ENCODE measurements around the gene FRMD6. TPM values are rescaled to one million over a fixed set of nuclear protein-coding genes. Genes with fewer than 3 reads are reported as not detected.

The FRMD6 gene
- total and polyA plus RNA-seq, 7 donors, result 1.6 to 85.6 (median 38.3) TPM

- TF ChIP-seq CTCF (IDR thresholded peaks at IDR 0.05) (no peak), EP300 (IDR thresholded peaks at IDR 0.05) (no peak), POLR2AphosphoS5 (IDR thresholded peaks at IDR 0.05) (no peak), POLR2A (IDR thresholded peaks at IDR 0.05) (no peak)
- DNase-seq, result no peak
- 75 to 92% methylated on average over 4 of the region's 4 CpGs for WGBS, 2 donors
- Histone ChIP-seq H3K27ac (no peak overlapping the region), H3K9me3 (no peaks in the 10 kb centered on the region), H3K4me1 (peaks cover 0 to 5% (median 2%) of the 10 kb centered on the region in 4 donors), H3K36me3 (no peaks in the 10 kb centered on the region), H3K4me3 (no peak overlapping the region), H3K27me3 (no peaks in the 10 kb centered on the region)
- intact Hi-C loops (cut with DNase I), result no loop called here
These were observed 15.6 kb upstream of the FRMD6 start for GRCh38 chr14:51636109-51636508.

- no peak for DNase-seq
- Histone ChIP-seq H3K4me3 (no peak overlapping the region), H3K36me3 (peaks cover 0 to 4% (median 0%) of the 10 kb centered on the region in 4 donors), H3K27ac (no peak overlapping the region), H3K4me1 (peaks cover 0 to 5% (median 2%) of the 10 kb centered on the region in 4 donors), H3K9me3 (no peaks in the 10 kb centered on the region), H3K27me3 (no peaks in the 10 kb centered on the region)
- intact Hi-C loops (cut with DNase I), result no loop called here
- WGBS, 2 donors, result 32 to 66% methylated on average over 7 of the region's 7 CpGs
- TF ChIP-seq CTCF (IDR thresholded peaks at IDR 0.05), result no peak
- no peak for TF ChIP-seq POLR2AphosphoS5 (IDR thresholded peaks at IDR 0.05)
- no peak for TF ChIP-seq POLR2A (IDR thresholded peaks at IDR 0.05)
These were observed 13.4 kb upstream of the FRMD6 start for GRCh38 chr14:51638071-51638944.

GRCh38 chr14:51639668-51640316 is 11.9 kb upstream of the FRMD6 start:
- no peak for TF ChIP-seq POLR2AphosphoS5 (IDR thresholded peaks at IDR 0.05)
- TF ChIP-seq CTCF (IDR thresholded peaks at IDR 0.05), result no peak
- no peak for TF ChIP-seq EP300 (IDR thresholded peaks at IDR 0.05)
- no peak for TF ChIP-seq POLR2A (IDR thresholded peaks at IDR 0.05)
- intact Hi-C loops (cut with DNase I), result no loop called here
- H3K27me3 ChIP-seq, result no peaks in the 10 kb centered on the region
- no peak overlapping the region for H3K27ac ChIP-seq
- no peak for DNase-seq
- no peaks in the 10 kb centered on the region for H3K9me3 ChIP-seq
- peaks cover 0 to 4% (median 0%) of the 10 kb centered on the region in 4 donors for H3K36me3 ChIP-seq
- H3K4me3 ChIP-seq, result no peak overlapping the region
- H3K4me1 ChIP-seq, result peaks cover 0 to 5% (median 2%) of the 10 kb centered on the region in 4 donors
- WGBS, 2 donors, result 71 to 75% methylated on average over 5 of the region's 5 CpGs

- DNase-seq, result no peak
- intact Hi-C loops (cut with DNase I), result no loop called here
These were observed 8.6 kb upstream of the FRMD6 start for GRCh38 chr14:51643140-51643539.

More at GRCh38 chr14:51643140-51643539, 8.6 kb upstream of the FRMD6 start:
- no peaks in the 10 kb centered on the region for H3K27me3 ChIP-seq
- peaks cover 0 to 4% (median 0%) of the 10 kb centered on the region in 4 donors for H3K36me3 ChIP-seq
- H3K9me3 ChIP-seq, result no peaks in the 10 kb centered on the region
- H3K27ac ChIP-seq, result no peak overlapping the region
- no peak overlapping the region for H3K4me3 ChIP-seq
- TF ChIP-seq CTCF (IDR thresholded peaks at IDR 0.05) (no peak), EP300 (IDR thresholded peaks at IDR 0.05) (no peak), POLR2AphosphoS5 (IDR thresholded peaks at IDR 0.05) (no peak), POLR2A (IDR thresholded peaks at IDR 0.05) (no peak)
- peaks cover 0 to 5% (median 2%) of the 10 kb centered on the region in 4 donors for H3K4me1 ChIP-seq
- 82 to 90% methylated on average over 3 of the region's 3 CpGs for WGBS, 2 donors
